CD4-positive, alpha-beta memory T cell (primary cell): Measurements from ENCODE around the gene FAF2. TPM values are rescaled to one million over a fixed set of nuclear protein-coding genes. Genes with fewer than 3 reads are reported as not detected.

Experiments used
- CTCF ChIA-PET: fragments of 350-600 bp; sonication (Branson Sonifier 250); formaldehyde crosslinking; loops from one replicate; lab custom pipeline; 2021; ENCODE audit warnings: inconsistent platforms; ENCODE audit not compliant: partially characterized antibody; lab: Charles Lee
- POLR2A ChIA-PET: fragments of 350-600 bp; sonication (Branson Sonifier 250); formaldehyde crosslinking; loops from one replicate; lab custom pipeline; 2021; ENCODE audit not compliant: partially characterized antibody; lab: Charles Lee
- DNase-seq, 5 donors: peaks; one replicate each; pipeline versions ENCODE4 v3.0.0 to v3.0.0-alpha.2; 2020 to 2022; ENCODE audit warnings: mixed read lengths in 1 of 5
- H3K27ac ChIP-seq: one replicate; pipeline ENCODE4 v1.7.0; 2013; ENCODE audit warnings: low read depth, low read length
- H3K27me3 ChIP-seq: 2 replicates; pipeline ENCODE4 v1.7.0; 2013; ENCODE audit warnings: mild to moderate bottlenecking, low read length, moderate library complexity; ENCODE audit not compliant: insufficient read depth
- H3K36me3 ChIP-seq: 2 replicates; pipeline ENCODE4 v1.7.0; 2013; ENCODE audit warnings: mild to moderate bottlenecking, low read length, moderate library complexity; ENCODE audit not compliant: insufficient read depth
- H3K4me1 ChIP-seq: 2 replicates; pipeline ENCODE4 v1.7.0; 2013; ENCODE audit warnings: mild to moderate bottlenecking, low read length, moderate library complexity; ENCODE audit not compliant: insufficient read depth
- H3K4me3 ChIP-seq, 2 donors: one replicate each; pipeline ENCODE4 v1.7.0; 2013; ENCODE audit warnings: low read length in 2 of 2, mild to moderate bottlenecking in 1 of 2
- H3K9me3 ChIP-seq, 2 donors: one replicate each; pipeline ENCODE4 v1.7.0; 2013; ENCODE audit warnings: low read length in 2 of 2, control low read depth in 1 of 2; ENCODE audit not compliant: control insufficient read depth in 1 of 2
- H3K27ac Mint-ChIP-seq, 7 donors: one replicate each; pipeline ENCODE4 v1.8.0; 2020 to 2021; ENCODE audit warnings: mixed read lengths in 7 of 7, mild to moderate bottlenecking in 6 of 7, inconsistent platforms in 3 of 7, moderate library complexity in 3 of 7
- H3K27me3 Mint-ChIP-seq, 2 donors: one replicate each; pipeline ENCODE4 v1.8.0; 2020 to 2021; ENCODE audit warnings: mixed read lengths in 2 of 2
- H3K36me3 Mint-ChIP-seq, 2 donors: one replicate each; pipeline ENCODE4 v1.8.0; 2020 to 2021; ENCODE audit warnings: mixed read lengths in 2 of 2, inconsistent platforms in 1 of 2, mild to moderate bottlenecking in 1 of 2
- H3K4me1 Mint-ChIP-seq, 4 donors: one replicate each; pipeline ENCODE4 v1.8.0; 2020 to 2021; ENCODE audit warnings: mixed read lengths in 4 of 4, mild to moderate bottlenecking in 1 of 4
- H3K4me3 Mint-ChIP-seq, 8 donors: one replicate each; pipeline ENCODE4 v1.8.0; 2020 to 2021; ENCODE audit warnings: mixed read lengths in 8 of 8, mild to moderate bottlenecking in 7 of 8, moderate library complexity in 6 of 8, inconsistent platforms in 3 of 8
- H3K9me3 Mint-ChIP-seq, 8 donors: one replicate each; pipeline ENCODE4 v1.8.0; 2020 to 2021; ENCODE audit warnings: mixed read lengths in 8 of 8, mild to moderate bottlenecking in 5 of 8, inconsistent platforms in 3 of 8, moderate library complexity in 1 of 8
- intact Hi-C: fragments of 100-400 bp; cut with micrococcal nuclease; formaldehyde crosslinking; loops from one replicate; pipeline ENCODE4 v1.15.1; 2023
- polyA plus RNA-seq, 2 donors: library from polyadenylated mRNA; unstranded; fragments of 300-500 nt; fragmentation: Illumina TruSeq; gene quantifications; one replicate each; pipeline ENCODE4 v1.2.3, GENCODE V29; 2021
- total RNA-seq, 2 experiments: library from RNA; stranded (reverse); gene quantifications; one replicate each; pipeline ENCODE4 v1.2.3, GENCODE V29; 2021

Gene FAF2
- total and polyA plus RNA-seq, 4 experiments from 2014 or later, result 10.8 to 33.6 (median 25.4) TPM

- Mint-ChIP-seq H3K4me3 (peak overlapping the region; percentile 97 to 100 (median 98)), H3K27me3 (no peaks in the 10 kb centered on the region), H3K27ac (peak overlapping the region; percentile 96 to 100 (median 98)), H3K36me3 (peaks cover 16 to 49% of the 10 kb centered on the region in 2 donors), H3K9me3 (peaks cover 0 to 5% (median 0%) of the 10 kb centered on the region in 8 donors), H3K4me1 (peaks cover 43 to 79% (median 58%) of the 10 kb centered on the region in 4 donors)
- no peak for DNase-seq
- POLR2A ChIA-PET, result interaction anchor here (0.6 to 20.1 kb wide), 21 partner anchors 6 to 739 kb away, joined by 3 to 533 read pairs (median 5); partner anchors contain the start of genes CDHR2, CLTB, FAF2 and HIGD2A
- peaks cover 74% of the 10 kb centered on the region for H3K4me1 ChIP-seq
- peak overlapping the region; percentile 98 for H3K27ac ChIP-seq
- peaks cover 16% of the 10 kb centered on the region for H3K36me3 ChIP-seq
- H3K4me3 ChIP-seq, result peak overlapping the region; percentile 89 to 100
- no peaks in the 10 kb centered on the region for H3K9me3 ChIP-seq
- no peaks in the 10 kb centered on the region for H3K27me3 ChIP-seq
- intact Hi-C loops, result loop anchor here (2.0 to 5.0 kb wide), 4 partner anchors 39 to 472 kb away; partner anchors contain the start of gene UIMC1
- CTCF ChIA-PET, result interaction anchor here (0.9 to 4.0 kb wide), 12 partner anchors 8 to 868 kb away, joined by 3 to 33 read pairs (median 5); partner anchors contain the start of genes CLTB, FAF2, KIAA1191 and TSPAN17
These were observed 87.5 kb downstream of the FAF2 start for GRCh38 chr5:176535664-176536131.

DNA sequence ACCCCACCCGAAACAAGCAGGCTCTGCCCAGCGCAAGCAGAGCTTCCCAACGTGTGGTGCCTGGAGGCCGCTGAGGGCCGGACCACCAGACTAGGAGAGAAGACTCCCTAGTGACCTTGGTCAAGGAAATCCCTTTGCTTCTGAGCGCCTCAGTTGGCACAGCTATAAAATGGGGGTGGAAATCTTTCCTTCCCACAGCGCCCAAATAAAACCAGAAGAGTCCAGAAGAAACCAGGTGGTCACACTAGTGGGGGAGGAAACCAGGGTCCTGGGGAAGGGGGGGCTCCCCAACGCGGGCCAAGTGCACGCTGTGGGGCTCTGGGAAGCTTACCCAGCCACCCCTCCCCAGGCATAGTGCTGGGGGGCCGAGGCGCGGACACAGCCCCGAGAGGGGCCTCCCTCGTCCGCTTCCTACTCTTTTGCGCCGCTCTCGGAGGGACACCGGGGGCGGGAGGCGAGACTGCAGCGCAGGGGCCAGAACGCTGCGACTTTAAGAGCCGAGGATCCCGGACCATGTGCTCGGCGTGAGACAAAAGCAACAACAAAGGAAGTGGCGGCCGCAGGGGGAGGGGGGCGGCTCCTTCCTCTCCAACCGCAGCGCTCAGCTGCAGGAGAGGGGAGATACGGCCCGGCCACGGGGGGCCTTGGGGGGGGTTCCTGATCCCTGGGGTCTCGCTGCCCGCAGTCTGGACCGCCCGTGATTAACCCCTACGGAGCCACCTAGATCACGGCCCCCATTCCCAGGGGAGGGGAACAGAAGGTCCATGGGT, 88.1 kb downstream of the FAF2 start:
- peaks cover 46 to 80% (median 59%) of the 10 kb centered on the region in 4 donors for H3K4me1 Mint-ChIP-seq

DNA sequence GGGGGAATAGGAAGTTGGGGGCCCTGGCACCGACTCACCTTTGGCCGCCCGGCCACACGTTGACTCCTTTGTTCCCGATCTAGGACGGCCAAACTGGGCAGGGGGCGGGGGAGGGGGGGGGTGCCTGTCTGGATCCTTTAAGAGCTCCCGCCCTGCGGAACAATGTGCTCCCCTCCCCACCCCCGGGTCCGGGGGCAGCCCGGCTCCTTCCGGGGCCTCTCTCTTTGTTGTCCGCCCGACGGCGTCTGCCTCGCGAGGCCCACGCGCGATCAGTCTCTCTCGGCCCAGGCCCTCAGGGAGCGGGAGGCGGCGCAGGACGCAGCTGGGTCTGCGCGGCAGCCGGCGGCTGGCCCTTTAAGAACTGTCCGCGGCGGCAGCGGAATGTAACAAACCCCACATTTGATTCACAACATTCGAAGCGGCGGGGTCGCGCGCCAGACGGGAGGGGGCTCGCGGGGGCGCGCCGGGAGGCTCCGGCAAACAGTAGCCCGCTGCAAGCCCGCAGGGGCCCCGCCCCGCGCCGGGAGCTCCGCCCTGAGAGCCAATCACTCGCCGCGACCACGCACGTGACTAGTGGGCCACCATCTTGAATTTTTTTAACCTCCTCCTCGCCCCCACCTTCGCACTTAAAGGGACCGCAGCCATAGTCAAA, 88.8 kb downstream of the FAF2 start, which contains the start of gene RNF44:
Gene RNF44, minus strand, starts transcription at position 501 of the 652 bp plus-strand sequence. CDS start 4,930 bp downstream, outside the sequence.
- ChIA-PET CTCF (interaction anchor here (1.0 to 4.0 kb wide), 6 partner anchors 13 to 124 kb away, joined by 3 to 26 read pairs (median 6); partner anchors contain the start of genes CLTB and FAF2), POLR2A (interaction anchor here (0.8 to 20.1 kb wide), 27 partner anchors 6 to 904 kb away, joined by 3 to 533 read pairs (median 5); partner anchors contain the start of genes CDHR2, CLTB, FAF2 and HIGD2A)
- peak within 1 kb of the TSS; percentile 98 for H3K27ac ChIP-seq
- peak within 1 kb of the TSS; percentile 97 to 100 (median 98) for H3K4me3 Mint-ChIP-seq
- peak; percentile 99 for DNase-seq
- H3K27ac Mint-ChIP-seq, result peak within 1 kb of the TSS; percentile 99 to 100 (median 100)
- peaks cover 0 to 5% (median 0%) of the 10 kb centered on the region in 8 donors for H3K9me3 Mint-ChIP-seq
- H3K4me3 ChIP-seq, result peak within 1 kb of the TSS; percentile 89 to 100
- H3K27me3 ChIP-seq, result no peaks in the 10 kb centered on the region
- H3K36me3 ChIP-seq, result peaks cover 4% of the 10 kb centered on the region
- H3K27me3 Mint-ChIP-seq, result no peaks in the 10 kb centered on the region
- H3K4me1 ChIP-seq, result peaks cover 74% of the 10 kb centered on the region
- peaks cover 10 to 44% of the 10 kb centered on the region in 2 donors for H3K36me3 Mint-ChIP-seq
- intact Hi-C loops, result loop anchor here (1.0 to 5.0 kb wide), 8 partner anchors 38 to 470 kb away; partner anchors contain the start of genes FAF2, KIAA1191, TSPAN17 and UIMC1
- peaks cover 53 to 81% (median 62%) of the 10 kb centered on the region in 4 donors for H3K4me1 Mint-ChIP-seq
- no peaks in the 10 kb centered on the region for H3K9me3 ChIP-seq

More for the DNA sequence above, 88.1 kb downstream of the FAF2 start:
- intact Hi-C loops, result loop anchor here (2.0 to 5.0 kb wide), 4 partner anchors 38 to 471 kb away; partner anchors contain the start of gene UIMC1
- DNase-seq, result peak; percentile 80 to 88 (median 84)
- Histone ChIP-seq H3K9me3 (no peaks in the 10 kb centered on the region), H3K36me3 (peaks cover 11% of the 10 kb centered on the region), H3K4me3 (peak overlapping the region; percentile 89 to 100), H3K4me1 (peaks cover 74% of the 10 kb centered on the region), H3K27ac (peak overlapping the region; percentile 98), H3K27me3 (no peaks in the 10 kb centered on the region)
- peaks cover 0 to 5% (median 0%) of the 10 kb centered on the region in 8 donors for H3K9me3 Mint-ChIP-seq
- peaks cover 12 to 46% of the 10 kb centered on the region in 2 donors for H3K36me3 Mint-ChIP-seq
- H3K27ac Mint-ChIP-seq, result peak overlapping the region; percentile 96 to 100 (median 98)
- POLR2A ChIA-PET, result interaction anchor here (0.8 to 20.1 kb wide), 27 partner anchors 6 to 905 kb away, joined by 3 to 533 read pairs (median 5); partner anchors contain the start of genes CDHR2, CLTB, FAF2 and HIGD2A
- no peaks in the 10 kb centered on the region for H3K27me3 Mint-ChIP-seq
- CTCF ChIA-PET, result interaction anchor here (0.9 to 4.0 kb wide), 11 partner anchors 7 to 119 kb away, joined by 3 to 33 read pairs (median 7); partner anchors contain the start of genes CLTB, FAF2 and TSPAN17
- peak overlapping the region; percentile 97 to 100 (median 98) for H3K4me3 Mint-ChIP-seq

- peaks cover 55 to 87% (median 67%) of the 10 kb centered on the region in 4 donors for H3K4me1 Mint-ChIP-seq
- no peaks in the 10 kb centered on the region for H3K27me3 Mint-ChIP-seq
- peak overlapping the region; percentile 97 to 100 (median 98) for H3K4me3 Mint-ChIP-seq
- Histone ChIP-seq H3K27ac (peak overlapping the region; percentile 98), H3K36me3 (peaks cover 3% of the 10 kb centered on the region), H3K9me3 (no peaks in the 10 kb centered on the region), H3K4me3 (peak overlapping the region; percentile 85 to 100), H3K27me3 (no peaks in the 10 kb centered on the region), H3K4me1 (peaks cover 72% of the 10 kb centered on the region)
- peak; percentile 94 to 100 (median 98) for DNase-seq
- POLR2A ChIA-PET, result interaction anchor here (0.6 to 20.1 kb wide), 27 partner anchors 5 to 1016 kb away, joined by 3 to 533 read pairs (median 5); partner anchors contain the start of genes CDHR2, CLTB, FAF2 and GRK6
- CTCF ChIA-PET, result interaction anchor here (0.7 to 4.0 kb wide), 8 partner anchors 8 to 123 kb away, joined by 3 to 26 read pairs (median 4); partner anchors contain the start of genes CLTB and FAF2
- H3K9me3 Mint-ChIP-seq, result peaks cover 0 to 5% (median 0%) of the 10 kb centered on the region in 8 donors
- intact Hi-C loops, result loop anchor here (1.0 to 5.0 kb wide), 8 partner anchors 37 to 470 kb away; partner anchors contain the start of genes FAF2, KIAA1191, TSPAN17 and UIMC1
- peak overlapping the region; percentile 99 to 100 (median 100) for H3K27ac Mint-ChIP-seq
- H3K36me3 Mint-ChIP-seq, result peaks cover 10 to 44% of the 10 kb centered on the region in 2 donors
These were observed 89.5 kb downstream of the FAF2 start for GRCh38 chr5:176537554-176538229.

- peak overlapping the region; percentile 79 to 100 for H3K4me3 ChIP-seq
- DNase-seq, result no peak
- peaks cover 65% of the 10 kb centered on the region for H3K4me1 ChIP-seq
- peak overlapping the region; percentile 99 to 100 (median 100) for H3K27ac Mint-ChIP-seq
- H3K4me3 Mint-ChIP-seq, result peak overlapping the region; percentile 97 to 100 (median 98)
- H3K36me3 Mint-ChIP-seq, result peaks cover 10 to 38% of the 10 kb centered on the region in 2 donors
- no peaks in the 10 kb centered on the region for H3K27me3 Mint-ChIP-seq
- peaks cover 0 to 5% (median 0%) of the 10 kb centered on the region in 8 donors for H3K9me3 Mint-ChIP-seq
- ChIA-PET POLR2A (interaction anchor here (0.6 to 20.1 kb wide), 21 partner anchors 5 to 1017 kb away, joined by 3 to 533 read pairs (median 6); partner anchors contain the start of genes CDHR2, CLTB, FAF2 and GRK6), CTCF (interaction anchor here (0.7 to 4.0 kb wide), 8 partner anchors 9 to 122 kb away, joined by 3 to 26 read pairs (median 4); partner anchors contain the start of genes CLTB and FAF2)
- H3K27me3 ChIP-seq, result no peaks in the 10 kb centered on the region
- no peaks in the 10 kb centered on the region for H3K9me3 ChIP-seq
- H3K36me3 ChIP-seq, result peaks cover 3% of the 10 kb centered on the region
- intact Hi-C loops, result loop anchor here (5.0 kb wide), 2 partner anchors 46 to 469 kb away; partner anchors contain the start of gene UIMC1
- H3K27ac ChIP-seq, result peak overlapping the region; percentile 98
- H3K4me1 Mint-ChIP-seq, result peaks cover 52 to 81% (median 61%) of the 10 kb centered on the region in 4 donors
These were observed 90.2 kb downstream of the FAF2 start for GRCh38 chr5:176538230-176538988.
